HG02588 (cell line): ENCODE results near the gene TMEM88.
"Not testable (repeated sequence)": the region's sequence is repeated elsewhere in the genome, so short reads cannot be mapped to it uniquely, and the experiment has no call there.

Experiments used
- ATAC-seq: cut with Tn5 transposase; IDR thresholded peaks from one replicate; pipeline ENCODE4 v1.9.1; 2021; ENCODE audit warnings: mild to moderate bottlenecking, moderate library complexity; ENCODE audit not compliant: unreplicated experiment

TMEM88 gene

DNA sequence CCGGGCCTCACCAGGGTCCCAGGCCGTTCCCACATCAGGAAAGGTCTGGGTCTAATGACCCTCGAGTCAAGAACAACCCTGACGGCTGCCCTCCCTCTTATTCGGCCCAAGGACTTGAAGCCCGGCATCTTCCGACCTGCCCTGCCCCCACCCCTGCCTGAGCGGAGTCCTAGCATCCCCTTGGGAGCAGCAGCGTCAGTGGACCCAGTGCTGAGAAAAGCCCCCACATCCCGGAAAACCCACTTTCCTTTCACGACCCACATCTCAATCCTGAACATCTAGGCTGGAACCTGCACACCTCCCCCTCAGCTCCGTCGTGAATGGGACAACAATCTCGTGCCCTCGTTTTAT is 769 bp downstream of the TMEM88 start:
- no peak for ATAC-seq

DNA sequence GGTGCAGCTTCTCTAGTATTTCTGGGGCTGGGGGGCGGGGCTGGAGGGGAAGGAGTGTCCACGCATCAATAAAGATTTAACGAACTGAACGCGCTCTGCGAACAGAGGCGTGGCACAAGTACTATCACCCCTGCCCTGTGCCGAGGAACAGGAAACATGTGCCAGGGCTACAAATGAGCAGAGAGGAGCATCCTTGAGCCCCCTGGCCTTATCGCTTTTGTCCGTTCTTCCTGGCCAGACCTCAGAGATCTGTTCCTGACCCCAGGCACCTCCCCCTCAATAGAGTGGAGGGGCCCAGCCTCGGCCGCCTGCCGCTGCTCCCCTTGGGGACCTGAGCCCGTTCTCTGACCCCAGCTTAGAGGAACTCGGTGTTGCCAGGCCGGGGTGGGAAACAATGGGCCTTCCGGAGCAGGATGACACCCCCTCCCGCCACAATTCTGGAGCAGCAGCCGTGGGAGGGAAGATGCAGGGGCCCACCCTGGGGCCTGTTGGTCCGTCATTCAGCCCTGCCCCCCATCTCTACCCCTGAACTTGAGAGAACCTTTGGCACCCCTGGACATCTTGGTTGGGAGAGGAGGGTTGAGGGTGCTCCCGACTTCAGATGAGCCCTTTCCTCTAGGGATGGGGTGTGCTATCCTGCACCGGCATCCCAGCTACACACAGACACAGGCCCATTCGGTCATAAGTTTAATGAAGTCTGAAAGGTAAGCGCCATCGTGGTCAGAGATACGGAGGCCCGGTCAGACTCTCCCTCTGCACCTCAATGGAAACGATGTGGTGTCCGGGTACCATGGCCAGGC is 1.3 kb downstream of the TMEM88 start:
- ATAC-seq = no peak

DNA sequence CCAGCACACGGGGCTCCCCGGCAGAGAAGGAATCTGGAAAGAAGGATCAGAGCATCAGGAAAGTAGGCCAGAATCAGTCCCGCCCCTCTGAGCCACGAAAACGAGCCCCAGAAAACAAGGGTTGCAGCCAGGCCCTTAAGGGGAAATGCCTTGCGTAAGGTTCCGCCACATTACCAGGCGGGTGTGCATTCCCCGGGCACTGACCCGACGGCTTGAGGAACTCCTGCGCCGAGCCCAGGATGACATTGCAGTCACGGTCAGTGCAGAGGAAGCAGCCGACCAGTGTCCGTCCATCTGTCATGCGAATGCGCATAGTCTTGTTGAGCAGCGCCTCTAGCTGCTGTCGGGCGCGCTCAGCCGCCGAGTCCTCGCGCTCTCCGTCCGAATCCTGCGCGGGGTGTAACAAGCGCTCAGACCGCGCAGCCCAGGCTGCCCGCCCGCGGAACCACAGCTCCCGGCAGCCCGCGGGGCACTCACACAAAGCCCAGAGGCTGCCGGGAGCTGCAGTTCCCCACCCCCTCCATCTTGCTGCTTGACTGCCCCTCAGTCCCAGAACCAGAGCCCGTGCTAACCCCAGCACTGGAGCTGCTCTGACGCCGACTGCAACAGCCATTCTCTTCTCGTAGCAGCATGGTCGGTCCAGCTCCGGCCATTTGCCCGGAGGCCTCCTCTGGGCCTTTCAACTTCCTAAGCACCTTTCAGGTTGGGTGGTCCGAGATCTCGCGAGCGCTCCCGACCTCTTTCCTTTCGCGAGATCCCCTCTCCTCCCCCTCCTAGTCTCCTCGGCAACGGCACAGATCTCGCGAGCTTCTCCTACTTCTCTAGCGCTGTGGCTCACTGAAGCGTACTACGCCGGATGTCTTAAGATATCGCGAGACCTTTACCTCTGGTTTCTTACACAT is 2.2 kb downstream of the TMEM88 start, which contains the start of gene NAA38:
TSS of gene NAA38 (minus strand) at position 749 of the 902 bp plus-strand sequence. CDS start at position 653, 96 bp downstream.
- ATAC-seq = peak; percentile 68

DNA sequence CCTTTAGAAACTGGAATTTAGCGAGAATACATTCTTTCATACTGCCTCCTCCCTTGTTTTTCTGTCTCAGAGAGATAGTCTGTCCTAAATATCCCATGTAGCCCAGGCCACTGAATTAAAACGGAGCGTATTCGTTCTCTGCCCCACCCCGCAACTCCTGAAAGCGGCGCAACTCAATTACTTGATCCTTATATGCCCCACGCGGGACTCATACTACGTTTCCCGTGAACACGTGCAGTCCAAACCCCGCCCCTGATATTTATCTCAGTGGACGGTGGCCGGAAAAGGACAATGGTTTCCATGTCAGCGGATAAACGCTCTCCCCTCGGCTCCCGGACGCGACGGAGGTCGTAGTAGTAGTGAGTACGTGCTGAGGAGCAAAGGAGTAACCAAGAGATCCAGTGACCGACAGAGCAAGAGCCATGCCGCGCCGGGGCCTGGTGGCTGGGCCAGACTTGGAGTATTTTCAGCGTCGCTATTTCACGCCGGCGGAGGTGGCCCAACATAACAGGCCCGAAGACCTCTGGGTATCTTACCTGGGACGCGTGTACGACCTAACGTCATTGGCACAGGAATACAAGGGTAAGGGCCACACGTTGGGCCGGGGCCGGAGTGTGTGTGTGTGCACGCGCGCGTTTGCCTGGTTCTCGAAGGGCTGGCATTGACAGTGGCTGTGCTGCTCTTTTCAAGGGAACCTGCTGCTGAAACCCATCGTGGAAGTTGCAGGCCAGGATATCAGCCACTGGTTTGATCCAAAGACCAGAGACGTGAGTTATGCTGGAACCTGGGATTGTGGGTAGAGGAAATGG is 3.1 kb downstream of the TMEM88 start, which contains the start of gene CYB5D1:
TSS of gene CYB5D1 (plus strand) at position 291 of the 809 bp plus-strand sequence. CDS start at position 423, 132 bp downstream.
- peak; percentile 32 for ATAC-seq

DNA sequence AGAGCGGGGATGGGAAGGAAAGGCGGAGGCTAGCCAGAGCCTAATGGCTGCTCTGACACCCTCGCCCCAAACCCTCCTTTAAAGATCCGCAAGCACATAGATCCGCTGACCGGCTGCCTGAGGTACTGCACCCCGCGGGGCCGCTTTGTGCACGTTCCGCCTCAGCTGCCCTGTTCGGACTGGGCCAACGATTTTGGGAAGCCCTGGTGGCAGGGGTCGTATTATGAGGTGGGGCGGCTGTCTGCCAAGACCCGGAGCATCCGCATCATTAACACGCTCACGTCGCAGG is 3.6 kb downstream of the TMEM88 start:
- no peak for ATAC-seq

DNA sequence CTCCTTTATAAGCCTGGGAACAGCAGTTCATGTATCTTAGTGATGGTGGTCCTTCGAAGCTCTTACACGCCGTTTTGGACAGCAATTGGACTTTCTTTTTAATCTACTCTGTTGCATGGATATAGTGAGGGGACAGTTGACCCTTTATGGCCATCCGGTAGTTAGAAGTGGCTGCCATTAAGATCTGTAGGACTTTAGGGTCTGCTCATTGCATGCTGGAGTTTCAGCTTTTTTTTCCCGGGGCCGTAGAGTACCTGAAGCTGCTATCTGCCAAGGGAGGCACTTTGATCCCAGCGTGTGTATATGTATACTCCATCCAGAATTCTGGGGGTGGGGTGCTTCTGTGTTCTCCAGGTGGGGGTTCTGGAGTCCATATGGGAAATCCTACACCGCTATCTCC is 4.2 kb downstream of the TMEM88 start:
- ATAC-seq = no peak

DNA sequence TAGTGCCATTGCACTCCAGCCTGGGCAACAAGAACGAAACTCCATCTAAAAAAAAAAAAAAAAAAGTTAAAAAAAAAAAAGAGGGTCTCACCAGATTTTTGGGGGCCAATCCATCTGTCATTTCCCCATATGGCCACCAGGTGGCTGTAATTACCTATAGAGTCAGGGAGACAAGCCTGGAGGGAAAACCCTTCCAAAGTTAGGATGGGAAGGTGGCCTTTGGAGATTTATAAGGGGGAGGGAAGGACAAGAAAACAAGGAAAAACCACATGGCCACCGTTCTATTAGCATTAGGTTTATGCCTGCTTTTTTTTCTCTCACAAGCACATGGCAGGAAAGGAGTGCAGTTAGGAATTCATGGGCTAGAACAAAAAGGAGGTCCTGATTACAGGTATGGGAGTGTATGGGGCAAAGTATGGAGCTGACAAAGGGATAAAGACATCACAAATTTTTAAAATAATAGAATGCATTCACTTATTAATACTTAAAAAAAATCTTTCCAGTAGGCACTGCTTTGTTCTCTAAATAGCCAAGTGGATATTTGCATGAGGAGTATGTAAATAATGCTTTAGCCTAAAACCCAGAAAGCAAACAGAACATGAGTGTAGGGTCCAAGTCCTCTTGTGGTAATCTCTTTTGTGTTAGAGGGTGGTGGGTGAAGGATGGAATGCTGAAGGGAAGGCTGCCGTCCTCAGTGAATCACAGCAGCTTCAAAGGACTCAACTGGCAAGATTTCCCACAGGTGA is 8.0 kb downstream of the TMEM88 start:
- no peak for ATAC-seq

DNA sequence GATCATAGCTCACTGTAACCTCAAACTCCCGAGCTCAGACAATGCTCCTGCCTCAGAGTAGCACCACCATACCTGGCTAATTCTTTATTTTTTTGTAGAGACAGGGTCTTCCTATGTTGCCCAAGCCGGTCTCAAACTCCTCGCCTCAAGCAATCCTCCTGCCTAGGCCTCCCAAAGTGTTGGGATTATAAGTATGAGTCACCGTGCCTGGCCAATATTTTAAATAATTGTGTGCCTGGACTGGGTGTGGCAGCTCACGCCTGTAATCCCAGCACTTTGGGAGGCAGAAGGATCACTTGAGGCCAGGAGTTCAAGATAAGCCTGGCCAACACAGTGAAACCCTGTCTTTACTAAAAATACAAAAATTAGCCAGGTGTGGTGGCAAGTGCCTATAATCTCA is 9.5 kb downstream of the TMEM88 start:
- not testable (repeated sequence) for ATAC-seq

DNA sequence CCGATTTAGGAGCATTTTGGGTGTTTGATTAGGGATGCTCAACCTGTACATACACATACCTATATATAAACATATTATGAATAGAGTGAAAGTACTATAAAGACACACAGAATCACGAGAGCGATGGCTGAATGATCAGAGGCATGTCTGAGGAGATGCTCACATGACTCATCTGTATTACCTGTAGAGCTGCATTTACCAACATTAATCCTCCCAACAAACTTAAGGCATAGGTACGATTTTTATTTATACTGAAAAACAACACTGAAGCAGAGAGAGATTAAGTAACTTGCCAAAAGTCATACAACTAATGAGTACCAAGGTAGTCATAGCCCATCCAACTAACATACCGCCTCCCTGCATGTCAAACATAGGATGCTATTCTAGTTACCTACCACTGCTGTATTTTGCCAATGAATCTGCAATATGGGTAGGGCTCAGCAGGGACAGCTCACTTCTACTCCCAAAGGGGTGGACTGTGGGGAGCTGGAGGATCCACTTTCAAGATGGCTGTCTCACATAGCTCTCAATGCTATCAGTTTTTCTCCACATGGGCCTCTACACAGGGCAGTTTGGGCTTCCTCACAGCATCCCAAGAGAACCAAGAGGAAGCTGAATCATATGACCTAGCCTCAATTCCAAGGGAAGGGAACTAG is 10.3 kb downstream of the TMEM88 start:
- ATAC-seq = no peak

DNA sequence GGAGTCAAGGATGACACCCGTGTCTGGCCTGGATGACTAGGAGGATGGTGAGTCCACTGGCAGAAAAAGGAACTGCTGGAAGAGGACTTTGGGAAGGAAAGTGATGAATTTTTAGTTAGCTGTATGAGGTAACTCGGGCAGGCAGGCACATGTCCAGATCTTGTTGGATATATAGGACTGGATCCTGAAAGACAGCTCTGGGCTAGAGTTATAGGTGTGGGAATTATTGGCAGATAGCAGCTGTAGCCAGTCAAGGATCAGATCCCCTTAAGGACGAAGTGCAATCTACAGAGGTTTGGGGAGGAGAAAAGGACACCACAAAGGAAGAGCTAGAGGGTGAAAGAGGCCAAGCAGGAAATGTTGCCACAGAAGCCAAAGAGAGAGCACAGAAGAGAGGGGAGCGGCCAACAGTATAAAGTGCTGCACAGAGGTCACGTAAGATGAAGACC is 13.0 kb downstream of the TMEM88 start:
- ATAC-seq = no peak

DNA sequence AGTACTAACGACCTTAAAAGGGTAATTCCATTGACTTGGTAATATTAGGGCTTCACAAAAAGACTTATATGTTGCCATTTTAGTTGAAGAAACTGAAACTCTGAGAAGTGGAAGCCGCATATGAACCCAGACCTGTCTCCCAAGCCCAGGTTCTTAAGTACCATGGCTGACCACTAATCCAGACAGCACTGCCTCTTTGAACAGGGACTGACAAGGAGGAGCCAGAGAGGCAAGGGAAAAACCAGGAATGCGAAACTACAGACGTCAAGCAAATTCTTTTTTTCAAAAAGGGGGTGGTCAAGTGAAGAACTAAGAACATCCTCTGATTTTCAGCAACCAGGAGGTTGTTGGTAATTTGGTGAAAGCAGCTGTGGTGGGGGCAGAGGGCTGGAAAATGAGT is 18.2 kb downstream of the TMEM88 start:
- no peak for ATAC-seq

DNA sequence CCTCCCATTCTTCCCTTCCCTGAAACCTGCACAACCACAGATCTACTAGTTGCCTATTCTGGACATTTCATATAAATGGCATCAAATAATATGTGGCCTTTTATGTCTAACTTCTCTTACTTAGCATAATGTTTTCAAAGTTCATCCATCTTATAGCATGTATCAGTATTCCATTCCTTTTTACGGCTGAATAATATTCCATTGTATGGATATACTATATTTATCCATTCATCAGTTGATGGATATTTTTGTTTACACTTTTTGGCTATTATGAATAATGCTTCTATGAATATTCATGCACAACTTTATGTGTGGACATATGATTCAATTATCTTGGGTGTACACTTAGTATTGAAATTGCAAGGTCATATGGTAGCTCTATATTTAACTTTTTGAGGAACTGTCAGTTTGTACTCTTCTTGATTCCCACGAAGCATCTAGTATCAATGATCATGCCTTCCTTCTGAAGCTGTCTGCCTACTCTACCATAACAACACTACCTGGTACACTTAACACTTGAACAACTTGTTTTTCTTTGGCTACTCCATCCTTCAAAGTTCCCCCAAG is 21.0 kb downstream of the TMEM88 start:
- no peak for ATAC-seq

DNA sequence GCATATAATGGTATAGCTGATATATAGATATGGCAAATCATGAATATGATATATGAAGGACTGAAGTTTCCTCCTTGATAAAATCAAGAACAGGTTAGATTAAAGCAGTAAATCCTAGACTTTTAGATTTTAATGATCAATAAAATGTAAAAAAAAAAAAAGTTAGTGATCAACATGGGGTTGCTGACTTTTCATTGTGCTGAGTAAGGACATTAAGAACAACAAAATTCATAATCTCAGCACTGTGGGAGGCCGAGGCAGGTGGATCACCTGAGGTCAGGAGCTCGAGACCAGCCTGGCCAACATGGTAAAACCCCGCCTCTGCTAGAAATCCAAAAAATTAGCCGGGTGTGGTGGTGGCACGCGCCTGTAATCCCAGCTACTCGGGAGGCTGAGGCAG is 23.4 kb downstream of the TMEM88 start:
- no peak for ATAC-seq

DNA sequence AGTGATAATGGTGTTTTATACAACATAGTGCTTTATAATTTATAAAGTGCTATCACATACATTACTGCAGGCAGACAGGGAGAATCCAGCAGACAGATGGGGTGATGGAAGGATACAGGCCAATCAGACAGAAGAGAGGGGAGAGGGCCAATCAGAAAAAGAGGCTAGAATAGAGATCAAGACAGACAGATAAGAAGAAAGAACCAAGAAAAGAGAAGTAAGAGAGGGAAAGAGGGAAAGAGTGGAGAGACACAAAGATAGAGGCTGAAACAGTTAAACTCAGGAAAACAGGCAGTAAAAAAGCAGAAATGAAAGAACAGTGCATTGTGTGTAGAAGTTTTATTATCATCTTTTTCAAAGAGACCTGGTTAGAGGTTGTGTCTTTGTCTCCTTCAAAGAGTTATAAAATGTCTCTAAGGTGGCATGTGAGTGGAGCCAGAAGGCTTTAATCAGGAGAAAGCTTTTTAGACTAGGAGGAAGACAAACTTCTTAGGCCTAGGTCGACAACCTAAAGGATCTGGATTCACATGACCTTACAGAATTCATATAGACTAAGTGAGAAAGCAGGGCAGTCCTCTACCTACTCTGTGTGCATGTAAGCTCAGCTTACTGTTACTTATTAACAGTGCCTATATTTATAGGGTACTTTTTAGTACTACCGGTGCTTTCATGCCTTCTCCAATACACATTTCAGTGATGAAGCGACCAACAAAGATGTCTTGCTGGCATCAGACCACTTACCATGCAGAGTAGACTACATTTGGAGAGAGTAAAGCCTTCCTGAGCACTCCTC is 25.4 kb downstream of the TMEM88 start:
- no peak for ATAC-seq

DNA sequence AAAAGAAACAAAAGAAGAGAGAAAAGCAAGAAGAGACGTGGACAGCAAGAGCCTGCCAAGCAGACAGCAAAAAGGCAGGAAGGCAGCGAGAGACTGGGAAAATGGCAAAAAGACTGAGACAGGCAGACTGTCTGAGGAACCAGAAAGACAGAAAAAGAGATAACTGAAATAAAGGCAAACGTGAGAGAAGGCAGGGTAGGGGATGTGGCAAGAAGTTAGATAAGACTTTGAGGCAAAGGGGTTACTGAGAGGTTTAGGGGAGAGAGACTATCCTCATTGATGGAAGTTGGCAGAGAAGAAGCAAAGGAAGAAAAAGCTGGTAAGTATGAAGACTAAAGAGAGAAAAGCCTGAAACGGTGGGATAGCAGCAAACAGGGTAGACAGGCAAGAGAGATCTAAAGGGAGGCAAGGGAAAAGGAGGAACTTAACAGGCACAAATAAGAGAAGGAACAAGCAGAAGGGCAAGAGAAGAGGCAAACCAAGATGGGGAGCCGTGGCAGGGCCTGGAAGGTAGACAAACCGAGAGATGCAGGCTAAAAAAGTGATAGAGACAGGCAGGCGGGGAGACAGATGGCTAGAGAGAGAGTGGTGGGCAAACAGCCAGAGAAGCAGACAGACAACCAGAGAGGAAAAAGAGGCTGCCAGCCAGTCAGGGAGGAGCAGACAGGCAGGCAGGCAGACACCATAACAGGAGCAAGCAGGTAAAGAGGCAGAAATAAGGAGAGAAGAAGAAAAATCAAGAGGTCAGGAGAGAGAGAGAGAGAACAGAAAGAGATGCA is 26.6 kb downstream of the TMEM88 start:
- ATAC-seq = no peak

DNA sequence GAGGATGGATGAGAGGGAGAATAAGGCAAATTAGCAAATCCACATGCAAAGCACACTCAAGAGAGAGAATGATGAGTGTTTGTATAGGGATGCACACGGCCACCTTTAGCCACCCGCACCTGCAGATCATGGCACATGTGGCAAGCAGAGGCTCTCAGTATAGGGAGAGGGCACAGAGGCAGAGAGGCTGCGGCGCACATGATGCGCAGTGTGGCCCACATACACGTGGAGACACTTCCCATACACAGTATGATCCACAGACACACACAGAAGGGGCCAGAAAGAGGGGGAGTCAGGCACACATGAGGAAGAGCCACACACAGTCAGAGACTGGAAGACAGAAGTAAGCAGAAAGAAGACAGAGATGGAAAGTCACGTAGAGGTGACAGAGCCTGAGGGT is 27.2 kb downstream of the TMEM88 start:
- ATAC-seq = no peak

DNA sequence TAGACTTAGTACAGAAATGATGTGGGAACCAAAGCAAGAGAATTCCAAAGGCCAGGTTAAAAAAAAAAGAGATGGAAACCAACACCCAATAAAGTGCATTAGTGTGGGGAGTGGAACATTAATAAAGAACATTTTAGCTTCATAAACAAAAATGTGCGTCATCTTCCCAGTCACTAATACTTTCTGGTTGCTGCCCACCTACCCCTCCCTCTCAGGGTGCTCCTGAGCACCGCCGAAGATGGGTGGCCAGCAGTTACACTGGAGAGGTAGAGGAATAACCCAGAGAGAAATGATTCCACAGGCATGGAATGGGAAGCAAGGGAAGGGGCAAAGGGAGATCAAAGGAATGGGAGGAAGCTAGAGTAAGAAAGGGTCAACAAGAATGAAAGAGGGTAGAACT is 27.8 kb downstream of the TMEM88 start:
- ATAC-seq = no peak

DNA sequence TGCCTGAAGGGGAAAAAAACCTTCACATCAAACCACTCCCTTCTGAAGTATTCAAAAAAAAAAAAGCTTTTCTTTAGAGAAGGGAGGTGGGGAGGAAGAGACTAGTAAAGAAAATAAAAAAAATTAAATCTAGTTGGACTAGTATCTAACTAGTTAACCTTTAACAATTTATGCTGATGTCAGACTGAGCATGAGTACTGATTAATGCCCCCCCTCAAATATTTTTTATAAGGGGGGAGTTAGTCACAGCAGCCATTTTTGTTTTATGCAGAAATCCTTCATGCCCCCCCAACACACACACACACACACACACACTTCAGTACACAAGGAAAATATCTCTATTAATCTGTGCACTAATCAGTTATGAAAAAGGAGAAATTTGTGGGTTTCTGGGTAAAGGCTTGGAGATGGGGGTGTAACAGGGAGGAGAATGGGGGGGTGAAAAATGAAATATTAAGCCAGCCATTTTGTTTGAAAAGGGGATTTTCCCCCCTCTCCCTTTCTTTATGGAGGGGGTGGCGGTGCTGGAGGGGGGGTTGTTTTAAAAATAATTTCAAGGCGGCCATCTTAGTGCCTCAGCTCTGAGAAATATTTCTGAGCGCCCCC is 29.0 kb downstream of the TMEM88 start:
- ATAC-seq = no peak
